GM21786 (cell line): Measurements from ENCODE around the gene CNOT3.

ENCODE experiments used
- ATAC-seq: cut with Tn5 transposase; IDR thresholded peaks from one replicate; pipeline ENCODE4 v1.9.1; 2021; ENCODE audit not compliant: unreplicated experiment

Gene CNOT3

DNA sequence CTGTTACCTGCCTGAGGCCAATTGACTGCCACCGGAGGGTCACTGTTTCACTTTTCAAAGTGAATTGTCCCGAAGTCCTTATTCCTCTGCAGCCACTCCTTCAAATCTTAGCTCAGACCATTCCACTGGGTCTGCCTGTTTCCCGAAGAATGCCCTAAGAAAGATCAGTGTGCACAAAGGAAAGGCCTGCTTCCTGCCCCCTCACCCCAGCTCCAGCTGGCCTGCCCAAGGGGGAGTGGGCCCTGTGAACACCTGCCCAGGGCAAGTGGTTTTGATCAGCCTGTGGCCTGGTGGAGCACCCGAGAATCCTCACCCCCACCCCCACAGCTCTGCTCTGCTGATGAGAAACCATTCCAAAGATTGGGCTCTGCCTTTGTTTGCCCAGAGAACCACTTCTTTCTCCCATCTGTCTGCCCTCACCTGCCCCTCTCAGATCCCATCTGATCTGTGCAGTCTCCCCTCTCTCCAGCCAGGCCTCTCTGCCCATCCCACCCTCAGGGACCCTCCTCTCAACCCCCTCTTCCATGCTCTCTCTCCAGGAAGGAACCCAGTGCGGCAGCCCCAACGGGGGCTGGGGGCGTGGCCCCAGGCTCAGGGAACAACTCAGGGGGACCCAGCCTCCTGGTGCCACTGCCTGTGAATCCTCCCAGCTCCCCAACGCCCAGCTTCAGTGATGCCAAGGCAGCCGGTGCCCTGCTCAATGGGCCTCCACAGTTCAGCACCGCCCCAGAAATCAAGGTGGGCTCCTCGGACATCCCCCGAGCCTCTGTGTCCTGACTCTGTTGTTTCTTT, 11.7 kb downstream of the CNOT3 start:
- ATAC-seq, result no peak

DNA sequence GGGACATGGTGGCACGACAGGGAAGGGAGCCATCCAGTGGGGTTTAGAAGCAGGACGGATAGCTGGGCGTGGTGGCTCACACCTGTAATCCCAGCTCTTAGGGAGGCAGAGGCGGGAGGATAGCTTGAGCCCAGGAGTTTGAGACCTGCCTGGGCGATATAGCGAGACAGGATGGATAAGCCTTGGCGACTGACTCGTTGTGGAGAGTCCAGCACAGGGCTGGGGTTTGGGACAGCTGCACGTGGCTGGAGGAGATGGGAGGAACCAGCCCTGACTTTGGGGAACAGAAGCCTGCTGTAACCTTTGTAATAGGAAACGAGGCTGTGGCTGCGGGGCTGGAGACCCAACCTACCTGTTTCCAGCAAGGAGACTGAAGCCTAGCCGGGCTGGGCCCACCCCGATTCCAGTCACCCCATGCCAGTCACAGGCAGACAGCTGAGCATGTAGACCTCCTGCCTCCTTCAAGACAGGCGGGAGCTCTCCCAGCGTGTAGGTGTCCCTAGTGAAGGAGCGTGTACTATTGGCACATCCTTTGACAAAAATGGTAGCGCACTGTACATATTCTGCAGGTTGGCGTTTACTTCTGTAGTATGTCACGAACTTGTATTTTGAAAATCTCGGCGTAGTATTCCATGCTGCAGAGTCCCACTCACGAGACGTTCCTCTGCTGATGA, 13.9 kb downstream of the CNOT3 start:
- no peak for ATAC-seq

DNA sequence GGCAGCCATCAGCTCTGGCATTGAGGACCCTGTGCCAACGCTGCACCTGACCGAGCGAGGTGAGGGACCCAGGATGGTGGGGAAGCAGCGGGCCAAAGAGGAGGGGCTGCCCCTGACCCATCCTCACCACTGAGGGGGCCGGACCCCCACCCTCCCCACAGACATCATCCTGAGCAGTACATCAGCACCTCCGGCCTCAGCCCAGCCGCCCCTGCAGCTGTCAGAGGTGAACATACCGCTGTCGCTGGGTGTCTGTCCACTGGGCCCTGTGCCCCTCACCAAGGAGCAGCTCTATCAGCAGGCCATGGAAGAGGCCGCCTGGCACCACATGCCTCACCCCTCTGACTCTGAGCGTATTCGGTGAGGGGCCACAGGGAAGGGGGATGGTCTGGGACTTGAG, 14.7 kb downstream of the CNOT3 start:
- ATAC-seq, result no peak

DNA sequence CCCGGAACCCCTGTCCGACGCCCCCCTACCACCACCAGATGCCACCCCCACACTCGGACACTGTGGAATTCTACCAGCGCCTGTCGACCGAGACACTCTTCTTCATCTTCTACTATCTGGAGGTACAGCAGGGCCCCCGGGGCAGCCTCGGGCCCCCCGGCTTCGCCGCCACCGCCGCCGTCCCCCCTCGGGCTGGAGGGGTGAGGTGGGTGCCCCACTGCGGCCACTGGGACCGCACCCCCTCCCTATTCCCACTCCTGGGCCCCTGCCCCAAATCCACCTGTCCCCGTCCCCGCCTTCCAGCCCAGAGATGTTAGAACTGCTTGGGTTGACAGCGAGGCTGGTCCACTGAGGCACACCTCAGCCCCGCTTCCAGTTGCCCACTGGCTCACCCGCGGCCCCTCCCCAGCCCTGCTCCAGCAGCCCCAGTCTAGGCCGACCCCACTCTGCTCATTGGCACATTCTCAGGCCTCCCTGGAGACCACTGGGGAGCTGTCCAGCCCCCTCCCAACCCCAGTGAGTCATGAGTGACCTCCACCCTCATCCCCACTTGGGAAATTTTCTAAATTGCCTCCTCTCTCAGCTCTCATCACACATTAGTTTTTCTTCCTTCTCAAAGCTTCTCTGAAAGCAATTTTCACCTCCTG, 15.4 kb downstream of the CNOT3 start:
- ATAC-seq, result no peak

DNA sequence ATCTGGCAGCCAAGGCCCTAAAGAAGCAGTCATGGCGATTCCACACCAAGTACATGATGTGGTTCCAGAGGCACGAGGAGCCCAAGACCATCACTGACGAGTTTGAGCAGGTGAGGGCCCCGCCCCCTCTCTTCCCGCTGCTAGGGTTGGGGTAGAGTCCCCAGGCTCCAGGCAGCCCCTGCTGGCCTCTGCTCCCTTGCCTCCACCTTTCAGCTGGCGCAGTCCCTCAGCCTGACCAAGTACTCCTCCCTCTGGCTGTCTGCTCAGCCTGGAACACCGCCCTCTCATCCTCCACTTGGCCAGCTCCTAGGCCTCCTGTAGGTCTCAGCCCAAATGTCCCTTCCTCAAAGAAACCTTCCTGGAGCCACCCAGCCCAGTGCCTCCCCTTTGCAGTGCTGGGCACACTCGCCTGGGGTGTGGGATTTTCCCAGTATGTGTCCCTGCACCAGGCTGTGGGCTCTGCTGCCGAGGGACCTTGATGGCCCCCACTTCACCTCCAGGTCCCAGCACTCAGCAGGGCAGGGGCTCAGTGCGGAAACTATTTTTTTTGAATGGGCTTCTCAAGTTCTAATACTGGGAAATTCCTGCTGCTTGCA, 16.3 kb downstream of the CNOT3 start:
- ATAC-seq, result no peak

DNA sequence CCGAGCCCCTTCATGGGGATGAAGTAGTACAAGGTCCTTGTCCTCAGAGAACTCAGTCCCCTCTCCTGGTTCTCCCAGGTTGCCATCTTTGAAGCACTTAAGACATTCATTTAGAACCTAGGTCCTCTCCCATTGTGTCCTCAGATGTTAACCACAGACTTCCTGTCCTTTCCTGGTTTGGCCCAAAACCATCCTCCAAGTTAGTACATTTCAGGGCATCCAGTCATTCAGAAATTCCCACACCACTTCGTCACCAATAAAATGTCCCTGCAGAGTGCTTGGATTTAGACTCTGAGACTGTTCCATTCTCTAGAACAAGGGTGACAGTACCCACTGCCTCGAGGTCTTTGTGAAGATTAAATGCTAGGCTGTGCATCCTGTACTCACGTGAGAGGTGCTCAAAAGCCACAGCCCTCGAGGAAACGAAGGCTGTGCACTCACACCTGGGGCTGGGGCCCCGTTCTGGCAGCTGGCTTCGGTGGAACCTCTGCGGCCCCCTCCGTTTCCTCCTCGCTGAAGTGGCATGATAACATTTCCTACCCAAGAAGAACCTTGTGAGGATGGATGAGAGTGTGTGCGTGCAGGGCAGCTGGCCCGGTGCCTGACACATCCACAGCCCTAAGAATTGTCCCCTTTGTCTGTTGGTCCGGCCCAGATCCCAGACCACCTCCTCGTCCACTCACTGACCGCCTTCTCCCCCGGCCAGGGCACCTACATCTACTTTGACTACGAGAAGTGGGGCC, 17.2 kb downstream of the CNOT3 start:
- no peak for ATAC-seq

DNA sequence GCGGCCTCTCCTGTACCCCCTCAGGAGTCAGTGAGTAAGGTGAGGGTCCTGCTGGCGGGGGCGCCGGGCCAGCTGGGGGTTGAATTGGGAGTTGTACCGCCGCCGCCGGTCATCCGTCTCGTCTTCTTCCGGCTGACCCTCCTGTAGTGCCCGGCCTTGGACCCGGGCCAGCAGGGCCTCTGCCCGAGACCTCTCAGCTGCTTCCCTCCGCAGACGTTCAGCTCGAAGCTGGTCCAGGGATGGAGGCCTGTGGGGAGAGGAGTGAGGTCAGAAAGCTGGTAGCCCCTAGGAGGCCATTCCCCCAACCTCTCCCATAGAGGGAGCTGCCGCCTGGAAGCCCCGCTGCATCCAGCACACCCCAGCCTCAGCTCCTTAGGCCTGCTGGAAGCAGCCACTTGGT, 18.1 kb downstream of the CNOT3 start:
- ATAC-seq, result no peak

DNA sequence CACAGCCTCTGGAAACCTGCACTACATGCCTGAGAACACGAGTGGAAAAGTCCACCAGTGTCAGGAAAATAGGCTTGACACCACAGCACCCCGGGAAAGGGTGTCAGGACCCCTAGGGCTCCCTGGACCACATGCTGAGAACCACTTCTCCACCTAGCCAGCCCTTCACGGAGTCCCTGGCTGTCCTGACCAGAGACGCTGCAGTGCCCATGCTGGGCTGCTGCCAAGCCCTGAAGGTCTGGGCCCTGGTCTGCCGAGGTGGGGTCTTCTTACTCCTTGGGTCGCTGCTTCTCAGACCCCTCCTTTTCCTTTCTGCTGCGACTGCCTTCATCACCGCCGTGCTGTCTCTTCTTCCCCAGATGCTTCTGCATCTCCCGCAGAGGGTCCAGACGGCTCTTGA, 18.9 kb downstream of the CNOT3 start:
- no peak for ATAC-seq

DNA sequence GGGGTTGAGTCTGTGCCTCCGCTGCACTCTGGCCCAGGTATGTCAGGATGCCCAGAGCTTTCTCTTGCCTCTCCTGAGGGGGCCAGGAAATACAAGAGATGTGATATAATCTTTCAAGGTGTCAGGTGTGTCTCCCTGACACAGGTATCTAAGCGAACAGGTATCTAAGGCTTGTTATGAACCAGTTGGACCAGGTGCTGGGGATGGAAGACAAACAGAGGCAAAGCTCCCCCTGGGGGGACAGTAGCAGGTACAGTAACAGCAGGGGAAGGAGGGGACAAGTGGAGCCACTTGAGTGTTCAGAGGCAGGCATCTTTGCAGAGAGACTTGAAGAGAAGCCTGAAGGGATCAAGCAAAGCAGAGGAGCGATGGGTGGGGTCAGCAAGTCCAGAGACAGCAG, 19.4 kb downstream of the CNOT3 start:
- ATAC-seq, result no peak

DNA sequence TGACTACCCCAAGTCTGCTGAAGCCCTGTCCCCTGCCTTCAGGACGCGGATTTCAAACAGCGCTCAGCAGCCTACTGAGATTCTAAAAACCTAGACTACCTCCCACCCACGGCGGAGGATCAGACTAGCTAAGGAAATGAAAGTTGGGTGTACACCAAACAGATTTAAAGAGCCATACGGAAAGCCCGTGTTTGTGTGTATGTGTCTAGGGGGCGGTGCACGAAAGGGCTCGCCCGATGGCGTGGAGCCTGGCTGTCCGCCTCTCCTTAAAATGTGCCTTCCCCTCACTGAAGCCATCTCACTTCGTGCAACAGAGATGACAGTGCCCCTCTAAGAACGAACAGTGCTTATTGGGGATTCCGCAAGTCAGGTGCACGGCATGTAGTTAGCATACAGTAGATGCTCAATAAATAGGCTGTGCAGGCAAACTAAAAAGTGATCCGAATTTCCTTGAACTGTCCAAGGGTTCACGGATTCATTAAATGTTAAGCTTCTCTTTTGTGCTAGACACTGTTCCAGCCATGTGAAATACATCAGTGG, 21.3 kb downstream of the CNOT3 start:
- ATAC-seq, result no peak

DNA sequence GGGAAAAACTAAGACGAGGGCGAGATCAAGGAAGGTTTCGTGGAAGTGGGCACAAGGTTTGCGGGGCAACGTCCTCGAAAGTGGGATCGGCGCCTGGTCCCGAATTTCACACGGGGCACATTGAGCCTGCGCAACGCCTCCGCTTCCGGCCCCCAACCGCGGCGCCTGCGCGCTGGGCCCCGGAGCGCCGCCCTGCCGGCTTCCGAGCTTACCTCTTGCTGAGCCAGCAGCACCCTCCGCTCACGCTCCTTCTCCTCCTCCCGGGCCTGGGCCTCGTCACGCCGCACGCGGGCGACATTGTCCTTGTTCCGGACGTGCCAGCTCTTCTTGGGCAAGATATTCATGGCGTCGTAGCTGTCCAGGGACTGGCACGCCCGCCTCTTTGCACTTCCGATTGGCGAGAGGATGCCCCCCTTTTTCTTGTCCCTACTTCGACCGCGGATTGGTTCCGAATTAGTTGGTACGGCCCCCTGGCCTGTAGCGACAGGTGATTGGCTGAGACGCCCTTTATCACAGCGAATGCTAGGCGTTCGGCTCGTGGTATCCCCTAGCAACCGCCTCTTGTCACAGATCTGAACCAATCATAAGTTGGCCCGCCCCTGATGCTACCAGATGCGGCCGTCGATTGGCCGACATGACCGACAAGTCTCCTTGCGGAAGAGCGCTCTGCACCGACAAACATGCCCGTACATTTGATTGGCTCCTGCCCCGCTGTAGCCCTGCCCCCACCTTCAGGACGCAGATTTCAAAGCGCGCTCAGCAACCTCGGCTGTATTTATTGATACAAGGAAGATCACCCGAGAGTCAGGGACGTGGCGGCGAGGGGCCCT, 22.0 kb downstream of the CNOT3 start, which contains the start of gene LENG1:
LENG1 (minus strand) TSS at position 370 of the 830 bp plus-strand sequence; CDS start at position 344, 26 bp downstream.
- peak; percentile 90 for ATAC-seq

DNA sequence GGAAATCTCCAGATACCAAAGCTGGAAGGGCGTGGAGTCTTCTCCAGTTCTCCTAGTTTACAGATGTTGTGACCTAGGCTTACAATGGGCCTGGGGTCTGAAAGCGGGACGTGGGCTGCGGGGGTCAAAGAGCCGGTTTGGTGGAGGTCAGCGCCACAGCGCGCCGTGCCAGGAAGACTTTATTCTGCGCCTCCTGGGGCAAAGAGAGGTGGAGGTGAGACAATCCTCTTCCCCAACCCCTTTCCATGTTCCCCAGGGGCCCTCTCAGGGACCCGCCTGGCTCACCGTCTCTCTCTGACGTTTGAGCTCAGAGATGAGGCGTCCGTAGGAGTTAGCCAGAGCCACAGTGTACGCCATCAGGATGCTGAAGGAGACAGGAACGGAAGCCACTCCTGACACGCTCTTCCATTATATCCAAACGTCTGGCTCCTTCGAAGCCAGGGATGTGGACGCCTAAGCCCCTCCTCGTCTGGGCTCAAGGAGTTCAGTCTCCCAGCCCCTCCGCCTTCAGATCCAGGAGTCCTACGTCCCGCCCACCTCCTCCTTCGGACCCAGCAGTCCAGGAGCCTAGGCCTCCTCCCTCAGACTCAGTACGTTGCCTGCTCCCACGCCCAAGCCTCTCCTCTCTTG, 22.7 kb downstream of the CNOT3 start:
- no peak for ATAC-seq

DNA sequence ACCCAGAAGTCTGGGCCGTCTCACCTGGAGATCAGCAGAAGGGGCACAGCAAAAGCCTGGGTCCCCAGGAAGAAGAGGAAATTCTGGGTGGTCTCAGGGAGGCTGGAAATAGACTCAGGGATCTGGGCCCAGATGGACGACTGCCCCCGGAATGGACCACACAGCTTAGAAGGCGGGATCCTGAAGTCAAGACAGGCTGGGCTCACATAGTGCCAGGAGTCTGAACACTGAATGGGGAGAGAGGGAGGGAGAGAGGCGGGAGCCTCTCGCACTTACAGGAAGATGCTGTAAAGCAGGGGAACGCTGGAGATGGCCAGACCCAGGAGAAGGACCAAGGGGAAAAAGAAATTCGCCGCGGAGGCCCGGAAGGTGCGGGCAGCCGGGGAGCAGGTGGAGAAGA, 23.3 kb downstream of the CNOT3 start:
- no peak for ATAC-seq

DNA sequence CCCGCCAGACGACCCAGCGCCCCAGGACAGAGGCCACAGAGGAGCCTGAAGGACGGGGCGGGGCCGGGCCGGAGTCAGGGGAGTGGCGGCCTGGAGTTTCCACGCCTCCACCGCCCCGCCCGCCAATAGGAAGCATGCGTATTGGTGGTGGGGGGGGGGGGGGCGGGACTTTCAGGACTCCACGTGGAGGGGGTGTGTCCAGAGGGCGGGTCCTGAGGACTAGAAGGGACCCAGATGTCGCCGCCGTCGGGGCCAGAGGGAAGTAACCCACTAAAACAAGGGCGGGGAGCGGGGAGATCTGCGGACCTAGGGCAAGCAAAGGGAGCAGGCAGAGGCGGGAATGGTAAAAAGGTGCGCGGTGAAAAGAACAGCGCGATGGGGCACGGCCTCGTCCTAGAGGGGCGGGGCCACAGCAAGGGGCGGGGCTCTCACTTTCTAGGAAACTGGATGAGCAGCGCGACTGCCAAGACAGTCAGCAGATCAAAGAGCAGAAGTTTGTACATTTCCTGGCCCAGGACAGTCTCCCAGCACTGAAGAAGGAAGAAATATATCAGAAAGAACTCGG, 24.8 kb downstream of the CNOT3 start:
- ATAC-seq, result no peak

DNA sequence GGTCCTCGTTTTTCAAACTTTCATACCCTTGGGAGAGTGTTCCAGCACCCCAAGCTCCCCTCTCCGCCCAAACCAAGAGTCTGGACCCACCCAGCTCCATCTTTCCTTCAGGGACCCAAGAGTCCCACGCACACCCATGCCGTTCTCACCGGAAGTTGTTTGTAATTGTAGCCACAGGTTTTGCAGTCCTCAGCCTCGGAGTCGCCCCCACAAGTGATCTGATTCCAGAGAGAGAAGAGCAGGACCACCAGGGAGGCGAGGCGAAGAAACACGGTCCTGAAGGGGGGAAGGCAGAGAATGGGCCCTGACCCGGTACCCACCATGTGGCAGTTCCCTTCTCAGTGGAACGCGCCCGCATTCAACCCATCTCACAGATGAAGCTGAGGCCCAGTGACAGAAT, 25.3 kb downstream of the CNOT3 start:
- ATAC-seq, result no peak

DNA sequence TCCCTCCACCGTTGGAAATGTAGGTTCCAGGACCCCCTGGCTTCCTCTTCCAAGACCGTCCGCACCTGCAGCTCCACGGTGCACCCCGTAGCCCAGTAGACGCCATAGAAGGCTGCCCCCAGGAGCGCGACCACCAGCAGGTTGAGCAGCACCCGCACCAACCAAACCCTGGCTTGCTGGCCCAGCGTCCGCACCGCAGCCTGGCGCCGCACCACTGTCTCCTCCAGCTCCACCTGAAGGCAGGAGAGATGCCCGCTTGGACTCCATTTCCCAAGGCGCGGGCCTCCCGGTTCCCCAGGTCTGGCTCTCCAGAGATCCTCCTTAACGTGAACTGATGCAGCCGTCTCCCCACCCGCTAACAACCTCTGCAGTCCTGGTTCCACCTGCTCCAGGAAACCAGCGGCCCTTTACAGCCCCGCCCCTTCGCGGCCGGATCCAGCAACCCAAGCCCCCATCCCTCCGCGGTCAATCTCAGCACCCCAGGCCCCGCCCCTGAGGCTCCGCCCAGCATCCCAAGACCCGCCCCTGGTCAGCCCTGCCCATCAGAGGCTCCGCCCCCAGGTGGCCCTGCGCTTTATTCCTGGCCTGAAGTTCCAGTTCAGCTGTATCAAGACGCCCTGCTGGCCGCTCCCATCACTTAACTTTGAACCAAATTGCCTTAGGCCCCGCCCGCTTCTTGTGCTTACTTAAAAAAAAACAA, 27.0 kb downstream of the CNOT3 start:
- no peak for ATAC-seq

DNA sequence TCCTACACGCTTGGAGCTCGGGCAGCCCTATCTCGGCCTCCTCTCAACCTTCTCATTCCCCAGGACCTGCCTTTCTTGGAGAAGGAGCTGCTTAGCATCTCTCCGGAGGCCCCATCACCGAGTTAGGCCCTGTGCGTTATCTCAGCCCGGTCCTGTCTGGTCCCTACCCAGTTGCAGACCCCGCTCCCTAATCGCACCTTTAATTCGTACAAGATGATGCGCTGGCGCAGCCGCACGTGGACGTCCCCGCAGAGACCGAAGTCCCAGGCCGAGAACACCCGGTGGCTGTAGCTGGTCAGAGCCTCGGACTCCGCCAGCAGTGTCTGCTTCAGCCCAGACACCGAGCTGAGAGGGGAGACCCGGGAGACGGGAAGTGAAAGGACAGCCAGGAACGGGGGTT, 27.7 kb downstream of the CNOT3 start:
- ATAC-seq, result no peak

DNA sequence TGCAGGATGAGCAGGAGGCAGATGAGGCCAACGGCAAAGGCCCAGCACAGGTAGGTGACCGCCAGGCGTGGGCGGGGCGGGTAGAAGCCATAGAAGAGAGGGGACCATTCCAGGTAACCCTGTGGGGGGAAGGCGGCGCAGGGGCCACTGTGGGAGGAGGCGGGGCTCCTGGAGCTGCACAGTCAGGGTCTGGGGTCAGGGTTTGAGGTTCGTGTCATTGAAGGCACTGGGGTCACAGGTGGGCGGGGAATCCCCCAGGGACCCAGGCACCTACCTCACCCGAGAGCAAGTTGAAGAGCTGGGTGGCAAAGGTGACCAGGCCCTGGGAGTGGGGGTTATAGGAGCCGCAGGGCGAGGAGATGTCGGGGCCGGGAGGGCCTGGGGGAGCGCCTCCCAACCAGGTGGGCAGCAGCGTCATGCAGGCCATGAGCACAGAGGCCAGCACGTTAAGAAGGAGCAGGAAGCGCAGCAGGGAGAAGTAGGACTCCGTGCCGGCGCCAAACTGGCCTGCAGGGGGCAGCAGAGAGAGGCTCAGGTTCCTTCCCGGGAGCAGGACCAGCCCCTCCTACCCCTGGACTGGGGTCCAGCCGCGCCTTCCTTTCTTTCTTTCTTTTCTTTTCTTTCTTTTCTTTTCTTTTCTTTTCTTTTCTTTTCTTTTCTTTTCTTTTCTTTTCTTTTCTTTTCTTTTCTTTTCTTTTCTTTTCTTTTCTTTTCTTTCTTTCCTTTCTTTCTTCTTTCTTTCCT, 30.8 kb downstream of the CNOT3 start:
- peak; percentile 45 for ATAC-seq
